ENCODE measurements around the gene ARHGDIA.

- TF ChIP-seq YY1 (IDR thresholded peaks at IDR 0.05; ENCODE audit: insufficient read depth, insufficient read length) (no peak), SUZ12 (IDR thresholded peaks at IDR 0.05; ENCODE audit: extremely low read depth, insufficient read depth, insufficient read length) (no peak)
These were observed 6.4 kb upstream of the ARHGDIA start for GRCh38 chr17:81877569-81877968.
